H1 (cell line): ENCODE results near the gene KLRC2. TPM values are rescaled to one million over a fixed set of nuclear protein-coding genes. Genes with fewer than 3 reads are reported as not detected.

Source experiments
- BRCA1 ChIP-seq: IDR thresholded peaks from 2 replicates; pipeline ENCODE4 v1.6.1; 2012; ENCODE audit warnings: low read depth, low read length, improper control_type of control experiment
- CHD7 ChIP-seq: fragments of 300-600 bp; sonication (generic); IDR thresholded peaks from 2 replicates; pipeline ENCODE4 v1.7.1; 2012; ENCODE audit warnings: low read length, moderate library complexity, mild to moderate bottlenecking, inconsistent platforms; ENCODE audit not compliant: insufficient replicate concordance
- HDAC2 ChIP-seq, 2 experiments: fragments of 300-600 bp in 1 of 2; sonication (generic) in 1 of 2; IDR thresholded peaks; 2 replicates each; pipeline ENCODE4 v1.6.1; 2011 to 2012; ENCODE audit warnings: low read depth in 2 of 2, low read length in 2 of 2, mild to moderate bottlenecking in 2 of 2, moderate library complexity in 2 of 2, borderline replicate concordance in 1 of 2, inconsistent platforms in 1 of 2
- HDAC6 ChIP-seq: IDR thresholded peaks from one replicate; pipeline ENCODE4 v1.7.1; 2012; ENCODE audit warnings: low read depth, mild to moderate bottlenecking, inconsistent platforms, low read length, moderate library complexity
- KDM1A ChIP-seq: fragments of 200-600, 300-600 bp; sonication (generic); IDR thresholded peaks from 2 replicates; pipeline ENCODE4 v1.7.1; 2016; ENCODE audit warnings: mild to moderate bottlenecking, low read length, borderline replicate concordance
- KDM5A ChIP-seq: fragments of 200-600 bp; IDR thresholded peaks from 2 replicates; pipeline ENCODE4 v1.7.1; 2012; ENCODE audit warnings: mild to moderate bottlenecking, low read length, inconsistent platforms, mixed read lengths
- NANOG ChIP-seq: IDR thresholded peaks from 2 replicates; pipeline ENCODE4 v1.6.1; 2011; ENCODE audit warnings: low read length, low read depth, mild to moderate bottlenecking, inconsistent platforms; ENCODE audit not compliant: insufficient read depth, poor library complexity, severe bottlenecking
- NRF1 ChIP-seq: IDR thresholded peaks from 2 replicates; pipeline ENCODE4 v1.6.1; 2011; ENCODE audit warnings: mild to moderate bottlenecking, low read depth, low read length, improper control_type of control experiment
- RAD21 ChIP-seq, 2 experiments: IDR thresholded peaks in 1 of 2; conservative IDR thresholded peaks in 1 of 2; 2 replicates each; pipeline ENCODE4 v1.6.1; 2011; ENCODE audit warnings: low read depth in 2 of 2, low read length in 2 of 2, improper control_type of control experiment in 1 of 2, inconsistent platforms in 1 of 2, mild to moderate bottlenecking in 1 of 2, moderate library complexity in 1 of 2
- SAP30 ChIP-seq: fragments of 300-600 bp; sonication (generic); IDR thresholded peaks from 2 replicates; pipeline ENCODE4 v1.7.1; 2012; ENCODE audit warnings: low read length, moderate library complexity, mild to moderate bottlenecking, inconsistent platforms; ENCODE audit not compliant: insufficient read depth, insufficient replicate concordance
- TEAD4 ChIP-seq: IDR thresholded peaks from 2 replicates; pipeline ENCODE4 v1.6.1; 2012; ENCODE audit warnings: low read depth, low read length, inconsistent platforms, mixed read lengths
- polyA plus RNA-seq, 7 experiments: library from polyadenylated mRNA; depleted of rRNA in 3 of 7; stranded (reverse) in 5 of 7; unstranded in 2 of 7; fragments of >200 nt in 5 of 7; fragments of 200-250 nt in 2 of 7; gene quantifications; 1 replicate in 5 of 7; 2 replicates in 1 of 7; 4 replicates in 1 of 7; pipeline versions ENCODE4 v1.2.1 to v1.2.3, GENCODE V29; 2011 to 2013; ENCODE audit warnings: missing spikeins in 2 of 7, mixed read lengths in 2 of 7
- total RNA-seq: library from RNA; stranded (reverse); fragmentation: NEBNext Ultra II Directional; extraction: Animal tissue kit (Norgen Biotek cat#: 25700); gene quantifications from 2 replicates; pipeline ENCODE4 v1.2.1, GENCODE V29; 2021

The KLRC2 gene
- total and polyA plus RNA-seq, 2 of the 8 experiments (the other 6 are each of a cell fraction or from before 2014, with no cell fraction given), result not detected

- TF ChIP-seq CHD7, result no peak
- TF ChIP-seq SAP30, result no peak
- TF ChIP-seq KDM1A, result no peak
- TF ChIP-seq RAD21 (IDR thresholded peaks at IDR 0.05 in 1 of 2, conservative IDR thresholded peaks at IDR 0.05 in 1 of 2; ENCODE audit: low read depth in 2 of 2, low read length in 2 of 2), result no peak
- TF ChIP-seq HDAC6, result no peak
- no peak for TF ChIP-seq BRCA1
- TF ChIP-seq NANOG, result no peak
- TF ChIP-seq HDAC2 (IDR thresholded peaks at IDR 0.05; ENCODE audit: borderline replicate concordance in 1 of 2, low read depth in 2 of 2, low read length in 2 of 2), result no peak
- TF ChIP-seq NRF1, result no peak
- TF ChIP-seq TEAD4, result no peak
- TF ChIP-seq KDM5A, result no peak
Observed at GRCh38 chr12:10398168-10398567, 37.6 kb downstream of the KLRC2 start (continued).
